HG02884 (cell line): Measurements from ENCODE around the gene LRRC45.

Experiments
- ATAC-seq: cut with Tn5 transposase; IDR thresholded peaks from one replicate; pipeline ENCODE4 v1.9.1; 2021; ENCODE audit warnings: mild to moderate bottlenecking, moderate library complexity; ENCODE audit not compliant: unreplicated experiment

The LRRC45 gene

GRCh38 chr17:82006468-82007227 lies 16.5 kb upstream of the LRRC45 start:
- ATAC-seq = no peak

- no peak for ATAC-seq
These were observed 15.9 kb upstream of the LRRC45 start for GRCh38 chr17:82007228-82007494.

GRCh38 chr17:82007495-82008257 lies 15.4 kb upstream of the LRRC45 start:
- ATAC-seq = no peak

GRCh38 chr17:82008258-82008940 lies 14.7 kb upstream of the LRRC45 start:
- ATAC-seq = no peak

DNA sequence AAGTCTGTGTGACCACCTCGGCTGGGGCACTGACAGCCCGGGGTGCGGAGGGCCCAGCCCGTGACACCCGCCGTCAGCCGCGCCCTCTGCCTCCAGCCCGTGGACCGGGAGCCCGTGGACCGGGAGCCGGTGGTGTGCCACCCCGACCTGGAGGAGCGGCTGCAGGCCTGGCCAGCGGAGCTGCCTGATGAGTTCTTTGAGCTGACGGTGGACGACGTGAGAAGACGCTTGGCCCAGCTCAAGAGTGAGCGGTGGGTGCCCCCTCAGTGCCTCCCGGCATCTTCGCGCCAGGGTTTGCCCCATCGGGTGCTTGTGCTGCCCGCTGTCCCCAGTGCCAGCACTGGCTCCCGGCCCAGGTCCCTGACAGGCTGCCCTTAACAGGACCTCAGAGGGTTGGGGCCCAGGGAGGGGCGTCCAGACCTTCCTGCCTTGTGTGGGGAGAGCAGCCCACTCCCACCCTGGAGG lies 14.1 kb upstream of the LRRC45 start:
- no peak for ATAC-seq

DNA sequence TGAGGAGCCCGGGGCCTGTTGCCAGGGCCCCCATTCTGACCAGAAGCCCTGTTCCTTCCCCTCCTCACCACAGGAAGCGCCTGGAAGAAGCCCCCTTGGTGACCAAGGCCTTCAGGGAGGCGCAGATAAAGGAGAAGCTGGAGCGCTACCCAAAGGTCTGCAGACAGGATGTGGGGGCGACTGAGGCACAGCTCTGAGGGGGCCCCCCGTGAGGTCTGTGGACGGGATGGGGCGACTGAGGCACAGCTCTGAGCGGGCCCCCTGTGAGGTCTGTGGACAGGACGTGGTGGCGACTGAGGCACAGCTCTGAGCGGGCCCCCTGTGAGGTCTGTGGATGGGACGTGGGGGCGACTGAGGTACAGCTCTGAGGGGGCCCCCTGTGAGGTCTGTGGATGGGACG lies 13.7 kb upstream of the LRRC45 start:
- ATAC-seq = no peak

DNA sequence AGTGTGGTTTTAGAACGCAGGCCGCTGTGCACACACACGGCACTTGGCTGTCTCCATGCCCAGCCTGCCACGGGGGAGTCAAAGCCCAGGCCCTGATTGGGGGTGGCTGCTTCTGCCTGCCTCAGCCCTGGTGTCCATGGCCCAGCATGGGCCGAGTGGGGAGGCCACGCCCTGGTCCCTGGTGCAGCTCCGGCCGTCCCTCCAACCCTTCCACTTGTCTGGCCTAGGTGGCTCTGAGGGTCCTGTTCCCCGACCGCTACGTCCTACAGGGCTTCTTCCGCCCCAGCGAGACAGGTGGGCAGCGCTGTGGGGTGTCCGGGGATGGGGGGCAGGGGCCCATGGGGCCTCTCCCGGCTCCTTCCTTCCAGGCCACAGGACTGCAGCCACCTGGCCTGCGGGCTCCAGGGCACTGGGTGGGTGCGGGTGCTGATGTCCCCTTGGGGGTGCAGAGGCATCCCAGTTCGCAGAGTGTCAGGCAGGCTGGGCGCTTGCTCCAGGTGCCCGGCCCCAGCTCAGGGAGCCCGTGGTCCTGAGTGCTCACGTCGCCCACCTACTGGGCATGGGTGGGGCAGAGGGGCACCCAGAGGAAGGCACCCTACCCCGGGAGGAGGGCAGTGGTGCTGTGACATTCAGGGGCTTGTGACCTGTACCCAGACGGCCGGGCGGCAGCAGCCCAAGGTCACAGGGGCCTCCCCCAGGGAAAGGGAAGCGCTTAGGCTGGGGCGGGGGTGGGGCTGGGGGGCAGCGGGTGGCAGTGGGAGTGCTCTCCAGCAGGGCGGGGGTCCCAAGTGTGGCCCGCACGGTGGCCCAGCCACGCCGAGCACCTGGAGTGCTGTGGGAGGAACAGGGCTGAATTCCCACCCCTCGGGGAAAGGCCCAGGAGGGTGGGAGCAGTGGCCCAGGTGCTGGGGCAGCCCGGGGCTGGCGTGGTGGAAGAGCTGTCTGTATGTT lies 12.3 kb upstream of the LRRC45 start:
- ATAC-seq = no peak

GRCh38 chr17:82011617-82012187 lies 11.4 kb upstream of the LRRC45 start:
- no peak for ATAC-seq

- ATAC-seq = no peak
These were observed 10.9 kb upstream of the LRRC45 start for GRCh38 chr17:82012261-82012639.

GRCh38 chr17:82012640-82013295 lies 10.3 kb upstream of the LRRC45 start:
- no peak for ATAC-seq

DNA sequence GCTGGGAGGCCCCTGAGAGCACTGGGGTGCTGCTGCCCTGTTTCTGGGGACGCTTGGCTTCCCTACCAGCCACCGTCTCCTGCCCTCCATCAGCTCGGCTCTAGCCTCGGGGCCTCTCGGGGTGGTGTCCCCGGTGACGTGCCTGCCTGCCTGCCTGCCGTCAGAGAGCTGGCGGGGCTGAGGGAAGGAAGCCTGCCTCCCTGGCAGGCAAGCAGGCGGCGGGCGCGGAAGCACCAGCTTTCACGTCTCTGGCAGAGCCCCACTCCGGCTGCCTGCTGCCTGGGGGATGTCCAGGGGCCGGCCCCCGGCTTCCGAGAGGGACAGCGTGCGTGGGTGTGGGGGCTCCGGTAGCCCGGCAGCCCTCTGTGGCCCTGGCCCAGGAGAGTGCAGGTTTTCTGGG lies 9.8 kb upstream of the LRRC45 start:
- no peak for ATAC-seq

GRCh38 chr17:82013772-82014321 lies 9.3 kb upstream of the LRRC45 start:
- no peak for ATAC-seq

- no peak for ATAC-seq
These were observed 8.7 kb upstream of the LRRC45 start for GRCh38 chr17:82014432-82014831.

- no peak for ATAC-seq
These were observed 8.2 kb upstream of the LRRC45 start for GRCh38 chr17:82014971-82015310.

- ATAC-seq = no peak
These were observed 7.7 kb upstream of the LRRC45 start for GRCh38 chr17:82015311-82015971.

DNA sequence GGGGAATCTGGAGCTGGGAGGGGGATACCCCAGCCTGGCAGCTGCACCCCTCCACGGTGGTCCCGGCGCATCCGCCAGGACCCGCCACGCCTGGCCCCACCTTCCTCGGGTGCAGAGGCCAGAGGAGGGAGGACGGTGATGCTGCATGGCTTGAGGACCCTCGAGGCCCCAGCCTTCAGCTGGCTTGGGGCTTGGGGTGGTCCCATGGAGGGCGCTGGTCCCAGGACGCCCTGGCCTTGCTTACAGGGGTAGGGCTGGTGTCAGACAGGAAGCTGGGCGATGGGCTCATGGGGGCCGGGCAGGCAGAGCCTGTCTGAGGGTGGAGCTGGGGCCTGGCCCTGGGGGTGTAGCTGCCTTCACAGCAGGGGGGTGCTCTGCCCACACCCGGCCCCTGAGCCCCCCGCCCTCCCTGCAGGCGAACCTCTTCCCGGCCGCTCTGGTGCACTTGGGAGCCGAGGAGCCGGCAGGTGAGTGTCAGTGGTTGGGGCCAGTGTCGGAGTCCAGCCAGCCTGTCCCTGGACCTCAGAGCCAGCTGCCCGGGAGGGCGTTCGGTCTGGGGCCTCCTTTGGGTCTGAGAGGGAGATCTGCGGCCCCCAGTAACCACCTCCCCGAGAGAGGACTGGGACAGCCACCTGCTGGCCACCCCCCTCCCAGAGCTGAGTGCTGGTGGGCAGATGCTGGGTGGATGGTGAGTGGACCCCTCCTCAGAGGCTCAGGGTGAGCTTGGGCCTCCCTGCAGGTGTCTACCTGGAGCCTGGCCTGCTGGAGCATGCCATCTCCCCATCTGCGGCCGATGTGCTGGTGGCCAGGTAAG lies 6.8 kb upstream of the LRRC45 start:
- ATAC-seq = no peak

- no peak for ATAC-seq
These were observed 6.1 kb upstream of the LRRC45 start for GRCh38 chr17:82016875-82017459.

DNA sequence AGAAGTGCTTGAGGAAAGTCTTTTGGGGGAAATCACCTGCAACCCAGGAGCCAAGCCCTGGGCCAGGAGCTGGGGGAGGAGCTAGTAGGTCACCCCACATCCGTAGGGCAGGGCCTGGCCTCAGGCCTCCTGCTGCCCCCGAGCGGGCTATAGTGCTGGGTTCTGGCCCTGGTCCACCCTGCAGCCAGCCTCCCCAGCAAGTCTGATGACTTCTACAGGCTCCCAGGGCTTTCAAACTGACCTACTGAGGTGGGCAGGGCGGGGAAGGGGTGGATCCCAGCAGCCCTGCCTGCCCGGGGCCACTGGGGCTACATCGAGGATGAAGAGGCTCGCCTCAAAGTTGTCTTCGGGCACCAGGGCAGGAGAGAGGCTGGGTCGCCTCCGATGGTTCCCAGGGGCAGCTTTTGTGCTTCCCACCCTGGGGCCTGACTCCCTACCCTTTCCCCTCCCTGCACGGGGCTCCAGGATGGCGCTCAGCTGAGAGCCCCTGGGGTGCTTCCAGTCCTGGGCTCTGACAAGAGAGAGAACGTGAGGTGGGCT lies 5.4 kb upstream of the LRRC45 start:
- ATAC-seq = no peak
